AG10803 (cell line): ENCODE measurements around the gene OR1F1.

Source experiments
- DNase-seq: peaks from one replicate; pipeline ENCODE4 v3.0.0; 2010; ENCODE audit warnings: low read depth
- H3K4me3 ChIP-seq: 2 replicates; pipeline ENCODE4 v1.5.1; 2011; ENCODE audit warnings: mild to moderate bottlenecking, low read length, control low read depth
- TF ChIP-seq, protein P1 (sequence below): conservative IDR thresholded peaks from 2 replicates; pipeline ENCODE4 v1.5.1; 2011; ENCODE audit warnings: mild to moderate bottlenecking, low read length, control low read depth, inconsistent platforms

The OR1F1 gene

DNA sequence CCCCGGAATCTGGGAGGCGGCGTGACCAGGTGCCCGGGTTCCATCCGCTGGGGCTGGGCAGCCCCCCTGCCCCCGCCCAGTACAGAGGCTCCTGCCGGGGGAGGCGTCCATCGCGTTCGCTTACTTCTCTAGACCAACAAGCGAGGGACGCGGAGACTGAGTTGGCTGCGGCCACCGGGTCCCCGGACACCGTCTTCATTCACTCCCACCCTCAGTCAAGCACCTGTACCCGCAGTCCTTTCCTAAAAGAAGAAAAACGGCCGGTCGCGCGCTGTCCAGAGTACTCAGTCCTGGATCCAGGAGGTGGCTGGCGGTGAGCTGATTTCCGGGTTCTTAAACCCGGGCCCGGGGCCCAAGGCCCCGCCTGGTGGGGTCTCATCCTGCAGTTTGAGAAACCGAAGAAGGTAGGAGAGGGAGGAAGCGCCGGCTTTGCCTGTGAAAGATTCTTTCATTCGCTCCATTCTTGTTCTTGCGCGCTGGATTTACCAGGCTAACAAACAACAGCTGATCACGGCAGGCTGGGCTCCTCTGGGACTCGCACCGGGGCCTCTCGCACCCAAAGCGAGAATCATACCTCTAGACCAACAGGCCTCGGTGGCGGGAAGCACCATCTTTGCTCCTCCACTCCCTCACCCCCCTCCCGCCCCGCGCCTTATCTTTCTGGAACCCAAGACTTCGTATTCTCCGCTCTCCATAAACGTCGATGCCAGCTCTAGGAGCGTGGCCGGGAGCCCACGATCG, 17.4 kb upstream of the OR1F1 start:
- TF ChIP-seq, protein P1, sequence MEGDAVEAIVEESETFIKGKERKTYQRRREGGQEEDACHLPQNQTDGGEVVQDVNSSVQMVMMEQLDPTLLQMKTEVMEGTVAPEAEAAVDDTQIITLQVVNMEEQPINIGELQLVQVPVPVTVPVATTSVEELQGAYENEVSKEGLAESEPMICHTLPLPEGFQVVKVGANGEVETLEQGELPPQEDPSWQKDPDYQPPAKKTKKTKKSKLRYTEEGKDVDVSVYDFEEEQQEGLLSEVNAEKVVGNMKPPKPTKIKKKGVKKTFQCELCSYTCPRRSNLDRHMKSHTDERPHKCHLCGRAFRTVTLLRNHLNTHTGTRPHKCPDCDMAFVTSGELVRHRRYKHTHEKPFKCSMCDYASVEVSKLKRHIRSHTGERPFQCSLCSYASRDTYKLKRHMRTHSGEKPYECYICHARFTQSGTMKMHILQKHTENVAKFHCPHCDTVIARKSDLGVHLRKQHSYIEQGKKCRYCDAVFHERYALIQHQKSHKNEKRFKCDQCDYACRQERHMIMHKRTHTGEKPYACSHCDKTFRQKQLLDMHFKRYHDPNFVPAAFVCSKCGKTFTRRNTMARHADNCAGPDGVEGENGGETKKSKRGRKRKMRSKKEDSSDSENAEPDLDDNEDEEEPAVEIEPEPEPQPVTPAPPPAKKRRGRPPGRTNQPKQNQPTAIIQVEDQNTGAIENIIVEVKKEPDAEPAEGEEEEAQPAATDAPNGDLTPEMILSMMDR, result no peak
- H3K4me3 ChIP-seq, result no peak overlapping the region; the same call in 1 of the 2 replicates
- no peak for DNase-seq

DNA sequence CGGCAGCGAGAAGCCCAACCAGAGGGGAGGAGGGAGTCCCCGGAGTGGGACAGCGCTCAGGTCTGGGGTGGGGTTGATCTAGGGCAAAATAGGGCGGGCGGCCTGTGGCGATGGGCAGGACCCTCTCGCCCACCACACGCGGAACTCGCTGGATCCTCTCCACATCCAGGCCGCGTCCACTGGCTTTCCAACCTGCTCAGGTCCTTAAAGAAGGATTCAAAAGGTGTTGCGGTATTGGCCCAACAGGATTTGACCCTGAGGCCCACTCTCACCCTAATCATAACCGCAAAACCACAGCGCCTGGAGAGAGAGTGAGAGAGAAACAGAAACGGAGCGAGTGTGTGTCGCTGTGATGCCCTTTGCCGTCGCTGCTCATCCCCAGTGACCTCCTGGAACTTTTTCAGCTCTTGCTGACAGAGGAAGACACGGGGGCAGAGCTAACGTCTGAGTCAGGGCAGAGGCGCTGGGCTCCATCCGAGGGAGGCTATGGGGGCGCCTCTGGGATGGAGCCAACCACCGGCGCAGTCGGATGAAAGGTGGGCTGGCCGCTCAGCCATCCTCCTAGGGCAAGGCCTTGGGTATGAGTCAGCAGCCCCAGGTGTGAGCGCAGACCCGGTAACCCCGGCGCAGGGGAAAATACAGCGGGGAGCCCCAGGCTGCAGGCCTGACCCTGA, 16.7 kb upstream of the OR1F1 start:
- TF ChIP-seq, protein P1, result no peak
- DNase-seq, result no peak
- H3K4me3 ChIP-seq, result no peak overlapping the region

- TF ChIP-seq, protein P1, result no peak
- H3K4me3 ChIP-seq, result no peak overlapping the region
- DNase-seq, result peak; percentile 46
Observed at GRCh38 chr16:3171855-3172593, 16.0 kb upstream of the OR1F1 start.

- TF ChIP-seq, protein P1, result peak; percentile 27; the same call in 1 of the 2 replicates
- no peak overlapping the region for H3K4me3 ChIP-seq
- no peak for DNase-seq
Observed at GRCh38 chr16:3173892-3174617, 13.9 kb upstream of the OR1F1 start.

DNA sequence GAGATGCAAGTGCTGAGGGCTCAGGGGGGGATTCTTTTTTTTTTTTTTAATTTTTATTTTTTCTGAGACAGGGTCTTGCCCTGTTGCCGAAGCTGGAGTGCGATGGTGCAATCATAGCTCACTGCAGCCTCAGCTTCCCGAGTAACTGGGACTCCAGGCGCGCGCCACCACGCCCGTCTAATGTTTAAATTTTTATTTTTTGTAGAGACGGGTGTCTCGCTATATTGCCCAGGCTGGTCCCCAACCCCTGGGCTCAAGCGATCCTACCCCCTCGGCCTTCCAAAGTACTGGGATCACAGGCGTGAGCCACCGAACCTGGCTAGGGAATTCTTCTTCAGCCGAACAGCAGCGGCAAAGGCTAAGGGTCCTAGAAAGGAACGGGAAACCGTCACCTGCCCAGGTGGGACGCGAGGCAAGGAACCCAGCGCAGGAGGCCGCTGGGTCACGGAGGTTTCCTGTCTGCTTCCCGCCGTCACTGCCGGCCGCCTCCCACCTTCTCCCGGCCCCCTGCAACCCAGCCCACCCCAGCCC, 13.3 kb upstream of the OR1F1 start:
- H3K4me3 ChIP-seq, result no peak overlapping the region
- TF ChIP-seq, protein P1, result no peak
- no peak for DNase-seq

DNA sequence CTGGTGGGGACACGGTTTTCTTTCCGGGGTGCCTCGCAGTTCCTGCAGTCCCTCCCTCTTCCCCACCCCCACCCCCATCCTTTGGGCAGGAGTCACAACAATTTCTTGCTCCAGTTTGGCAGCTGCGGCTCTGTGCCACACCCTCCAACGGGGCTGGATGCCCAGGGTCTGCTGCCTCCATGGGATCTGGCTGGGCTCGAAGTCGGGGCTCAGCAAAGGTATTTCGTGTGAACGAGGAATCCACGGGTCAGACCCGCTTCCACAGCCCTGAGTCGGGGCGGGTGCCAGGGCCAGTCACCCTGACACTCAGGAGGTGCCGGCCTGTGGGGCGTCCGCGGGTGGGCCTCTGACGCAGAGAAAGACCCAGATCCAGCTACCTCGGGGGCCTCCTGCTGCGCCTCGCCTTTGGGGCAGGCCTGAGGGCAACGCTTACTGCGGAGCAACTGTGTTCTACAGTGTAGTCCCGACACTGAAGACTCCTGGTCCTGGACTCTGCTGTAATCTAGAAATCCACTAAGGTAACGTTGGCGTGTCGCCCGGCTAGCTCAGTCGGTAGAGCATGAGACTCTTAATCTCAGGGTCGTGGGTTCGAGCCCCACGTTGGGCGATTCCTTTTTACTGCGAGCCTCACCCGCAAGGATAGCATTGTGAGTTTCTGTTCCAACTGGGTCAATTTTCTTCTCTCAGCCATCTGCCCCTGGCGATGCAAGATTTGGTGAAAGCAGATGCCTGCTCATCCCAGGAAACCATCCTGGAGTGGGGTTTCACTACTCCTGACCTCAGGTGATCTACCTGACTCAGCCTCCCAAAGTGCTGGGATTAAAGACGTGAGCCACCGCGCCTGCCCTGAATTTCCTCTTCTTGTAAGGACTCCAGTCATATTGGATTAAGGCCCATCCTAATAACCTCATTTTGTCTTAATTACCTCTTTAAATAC, 12.6 kb upstream of the OR1F1 start:
- H3K4me3 ChIP-seq, result no peak overlapping the region
- no peak for DNase-seq
- TF ChIP-seq, protein P1, result no peak
